ENCODE data around the gene MGAT4A.
A peak's percentile ranks its signal among the peaks of the same experiment; 100 is the strongest.

Gene MGAT4A

DNA sequence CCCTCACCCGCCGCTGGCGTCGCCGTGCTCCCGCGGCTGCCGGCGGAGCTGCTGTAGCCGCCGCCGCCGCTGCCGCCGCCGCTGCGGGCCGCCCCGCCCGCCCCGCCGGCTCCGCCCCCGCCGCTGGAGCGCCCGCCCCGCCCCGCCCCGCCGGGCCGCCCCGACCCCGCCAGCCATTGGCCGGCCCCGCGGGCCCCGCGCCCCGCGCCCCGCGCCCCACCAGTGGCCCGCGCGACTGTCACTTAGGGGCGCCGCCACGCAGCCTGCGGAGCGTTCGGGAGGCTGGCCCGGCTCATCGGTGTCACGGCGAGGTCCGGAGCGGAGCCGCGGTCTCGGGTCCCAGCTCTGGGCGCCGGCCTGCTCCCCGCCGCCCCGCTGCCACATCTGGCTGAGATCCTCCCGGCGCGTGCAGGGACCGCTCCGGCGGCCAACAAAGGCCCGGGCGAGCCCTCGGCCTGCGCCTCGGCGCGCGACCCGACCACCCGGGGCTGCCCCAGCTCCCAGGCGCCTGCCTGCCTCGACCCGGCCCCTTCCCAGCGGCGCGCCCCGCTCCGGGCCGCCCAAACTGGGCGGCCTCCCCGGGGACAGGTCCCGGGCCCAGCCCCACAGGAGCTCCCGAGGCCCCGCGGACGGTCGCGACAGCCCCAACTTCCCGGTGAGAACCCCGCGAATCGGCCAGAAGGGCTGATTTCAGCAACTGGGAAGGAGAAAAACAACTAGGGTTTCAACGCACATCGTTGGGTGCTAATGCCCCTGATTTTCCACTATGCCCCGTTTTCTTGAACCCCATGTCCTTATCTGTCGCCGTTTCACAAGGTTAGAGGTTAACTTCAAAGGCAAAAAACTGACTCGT lies at the start of gene MGAT4A:
TSS of gene MGAT4A (minus strand) at position 92 of the 853 bp plus-strand sequence. CDS start 4,800 bp downstream, outside the sequence.
- DNase-seq (ENCODE audit: low read depth), result peak; percentile 71
- peak within 1 kb of the TSS; percentile 72 for H3K4me3 ChIP-seq (ENCODE audit: low read depth, low read length)
- TF ChIP-seq, protein P1, sequence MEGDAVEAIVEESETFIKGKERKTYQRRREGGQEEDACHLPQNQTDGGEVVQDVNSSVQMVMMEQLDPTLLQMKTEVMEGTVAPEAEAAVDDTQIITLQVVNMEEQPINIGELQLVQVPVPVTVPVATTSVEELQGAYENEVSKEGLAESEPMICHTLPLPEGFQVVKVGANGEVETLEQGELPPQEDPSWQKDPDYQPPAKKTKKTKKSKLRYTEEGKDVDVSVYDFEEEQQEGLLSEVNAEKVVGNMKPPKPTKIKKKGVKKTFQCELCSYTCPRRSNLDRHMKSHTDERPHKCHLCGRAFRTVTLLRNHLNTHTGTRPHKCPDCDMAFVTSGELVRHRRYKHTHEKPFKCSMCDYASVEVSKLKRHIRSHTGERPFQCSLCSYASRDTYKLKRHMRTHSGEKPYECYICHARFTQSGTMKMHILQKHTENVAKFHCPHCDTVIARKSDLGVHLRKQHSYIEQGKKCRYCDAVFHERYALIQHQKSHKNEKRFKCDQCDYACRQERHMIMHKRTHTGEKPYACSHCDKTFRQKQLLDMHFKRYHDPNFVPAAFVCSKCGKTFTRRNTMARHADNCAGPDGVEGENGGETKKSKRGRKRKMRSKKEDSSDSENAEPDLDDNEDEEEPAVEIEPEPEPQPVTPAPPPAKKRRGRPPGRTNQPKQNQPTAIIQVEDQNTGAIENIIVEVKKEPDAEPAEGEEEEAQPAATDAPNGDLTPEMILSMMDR (IDR thresholded peaks at IDR 0.05; ENCODE audit: insufficient read depth, low read depth, low read length, missing control alignments), result no peak

DNA sequence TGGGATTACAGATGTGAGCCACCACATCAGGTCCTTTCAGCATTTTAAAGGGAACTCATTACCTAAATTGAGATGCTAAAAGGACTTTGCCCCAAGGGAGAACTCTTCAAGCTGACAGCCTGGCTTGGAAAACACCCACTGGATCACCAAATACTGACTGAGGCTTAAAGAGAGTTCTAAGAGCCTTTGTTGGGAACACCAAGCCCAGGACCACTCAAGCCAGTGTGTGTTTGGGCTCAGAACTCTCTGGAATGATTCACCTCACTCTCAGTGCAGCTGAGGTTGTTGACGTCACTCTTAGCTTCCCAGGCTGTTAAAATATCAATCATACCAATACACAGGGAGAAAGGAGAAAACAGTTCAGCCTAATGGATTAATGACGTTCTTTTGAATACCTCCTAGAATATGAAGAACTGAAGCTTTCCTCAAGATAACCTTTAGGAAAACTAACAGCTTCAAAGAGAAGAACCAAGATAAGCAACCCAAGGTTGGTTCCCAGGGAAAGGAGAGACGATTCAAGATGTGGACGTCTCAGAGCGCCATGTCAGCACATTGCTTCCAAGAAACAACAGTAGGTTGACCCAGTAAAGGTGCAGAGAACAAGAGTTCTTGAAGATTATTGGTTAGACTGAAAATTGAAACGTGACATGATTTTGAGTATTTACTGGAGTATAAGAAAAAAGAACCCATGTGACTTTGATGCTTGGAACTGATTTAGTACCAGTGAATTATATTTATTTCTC lies 48.0 kb upstream of the MGAT4A start:
- H3K4me3 ChIP-seq (ENCODE audit: low read depth, low read length), result no peak overlapping the region
- TF ChIP-seq, protein P1 (IDR thresholded peaks at IDR 0.05; ENCODE audit: insufficient read depth, low read depth, low read length, missing control alignments), result no peak
- DNase-seq (ENCODE audit: low read depth), result no peak

DNA sequence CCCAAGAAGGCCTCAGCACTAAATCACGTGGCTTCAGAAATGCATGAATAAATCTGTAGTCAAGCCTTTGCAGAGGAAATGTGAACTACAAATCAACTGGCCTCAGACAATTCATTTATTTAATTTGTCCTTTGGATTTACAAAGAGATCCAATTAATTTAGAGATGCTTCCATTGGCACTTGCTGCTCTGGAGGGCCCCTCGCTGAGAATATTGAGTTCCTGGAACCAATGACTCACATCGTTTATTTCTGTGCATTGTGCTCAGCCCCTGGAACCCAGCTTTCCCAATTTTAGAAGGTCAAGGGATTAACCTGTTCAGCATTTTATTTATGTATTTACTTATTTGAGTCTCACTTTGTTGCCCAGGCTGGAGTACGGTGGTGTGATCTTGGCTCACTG lies 47.2 kb upstream of the MGAT4A start:
- TF ChIP-seq, protein P1 (IDR thresholded peaks at IDR 0.05; ENCODE audit: insufficient read depth, low read depth, low read length, missing control alignments), result no peak
- H3K4me3 ChIP-seq (ENCODE audit: low read depth, low read length), result no peak overlapping the region
- DNase-seq (ENCODE audit: low read depth), result no peak

DNA sequence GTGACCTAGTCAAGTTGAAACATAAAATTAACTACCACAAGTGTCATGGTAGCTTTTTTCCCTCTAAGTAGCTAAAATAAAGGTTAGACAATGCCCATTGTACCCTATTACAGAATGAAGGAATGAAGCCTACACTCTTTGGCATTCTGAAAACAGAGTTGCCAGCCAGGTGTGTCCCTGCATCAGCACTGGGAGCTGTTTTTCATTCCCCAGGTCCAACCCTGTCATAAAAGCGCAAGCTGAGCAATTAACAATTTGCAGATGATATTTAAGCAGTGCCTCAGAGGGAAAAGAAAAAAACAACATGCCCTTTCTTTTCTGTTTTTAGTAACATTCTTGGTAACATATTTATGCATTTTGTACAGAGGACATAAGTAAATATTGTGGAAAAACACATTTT lies 46.8 kb upstream of the MGAT4A start:
- no peak overlapping the region for H3K4me3 ChIP-seq (ENCODE audit: low read depth, low read length)
- TF ChIP-seq, protein P1 (IDR thresholded peaks at IDR 0.05; ENCODE audit: insufficient read depth, low read depth, low read length, missing control alignments), result no peak
- no peak for DNase-seq (ENCODE audit: low read depth)

DNA sequence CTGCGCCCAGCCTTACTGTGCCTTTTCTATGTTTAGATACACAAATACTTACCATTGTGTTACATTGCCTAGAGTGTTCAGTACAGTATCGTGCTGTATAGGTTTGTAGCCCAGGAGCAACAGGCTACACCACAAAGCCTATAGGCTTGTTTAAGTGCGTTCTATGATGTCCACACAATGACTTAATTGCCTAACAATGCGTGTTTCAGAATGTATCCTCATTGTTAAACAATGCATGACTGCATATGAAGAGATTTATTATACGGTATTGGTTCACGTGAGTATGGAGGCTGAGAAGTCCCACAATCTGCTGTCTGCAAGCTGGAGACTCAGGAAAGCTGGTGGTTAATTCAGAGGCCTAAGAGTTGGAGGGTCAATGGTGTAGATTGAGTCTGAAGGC lies 46.1 kb upstream of the MGAT4A start:
- DNase-seq (ENCODE audit: low read depth), result no peak
- no peak overlapping the region for H3K4me3 ChIP-seq (ENCODE audit: low read depth, low read length)
- TF ChIP-seq, protein P1 (IDR thresholded peaks at IDR 0.05; ENCODE audit: insufficient read depth, low read depth, low read length, missing control alignments), result no peak

DNA sequence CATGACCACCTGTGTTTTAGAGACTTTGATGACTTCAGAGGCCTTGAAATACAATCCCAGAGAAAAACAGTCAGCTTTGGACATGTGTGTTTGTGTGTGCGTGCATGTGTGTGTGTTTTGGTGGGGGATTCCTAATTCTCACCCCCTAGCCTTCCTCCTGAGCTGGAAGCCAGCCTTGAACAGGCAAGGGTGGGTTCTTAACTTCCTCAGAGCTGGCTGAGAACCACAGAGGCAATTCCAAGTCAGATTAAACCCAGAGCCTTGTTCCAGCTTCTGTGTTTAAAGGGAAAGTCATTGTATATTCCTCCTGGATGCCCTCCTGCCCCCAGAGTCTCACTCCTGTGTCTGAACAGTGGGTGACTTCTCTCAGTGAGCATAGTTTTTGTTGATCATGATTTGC lies 45.2 kb upstream of the MGAT4A start:
- DNase-seq (ENCODE audit: low read depth), result no peak
- TF ChIP-seq, protein P1 (IDR thresholded peaks at IDR 0.05; ENCODE audit: insufficient read depth, low read depth, low read length, missing control alignments), result no peak
- H3K4me3 ChIP-seq (ENCODE audit: low read depth, low read length), result no peak overlapping the region

Data from GM12865 (cell line).